Heart right ventricle (tissue), 16 donors: ENCODE data around the gene SRPRB. TPM values are rescaled to one million over a fixed set of nuclear protein-coding genes. Genes with fewer than 3 reads are reported as not detected.
A peak's percentile ranks its signal among the peaks of the same experiment; 100 is the strongest.

ENCODE experiments used
- ATAC-seq, 8 donors: fragments of 200-7000 bp; cut with Tn5 transposase; one replicate each; pipeline ENCODE4 v1.9.1; 2020; ENCODE audit warnings: mild to moderate bottlenecking in 8 of 8, moderate library complexity in 8 of 8, moderate number of reproducible peaks in 1 of 8
- DNase-seq, 2 donors: peaks; one replicate each; pipeline ENCODE4 v3.0.0-alpha.2; 2020
- H3K27ac ChIP-seq, 10 donors: fragments of 200-600 bp; sonication (generic) in 2 of 10; one replicate each; pipeline versions ENCODE4 v1.5.0 to v1.8.0; 2020 to 2022; ENCODE audit warnings: mild to moderate bottlenecking in 3 of 10
- H3K27me3 ChIP-seq, 7 donors: fragments of 200-600 bp; one replicate each; pipeline ENCODE4 v1.8.0; 2021 to 2022; ENCODE audit warnings: mild to moderate bottlenecking in 2 of 7
- H3K36me3 ChIP-seq, 9 donors: fragments of 200-600 bp; sonication (generic) in 1 of 9; one replicate each; pipeline versions ENCODE4 v1.5.0 to v1.8.0; 2020 to 2022; ENCODE audit warnings: mild to moderate bottlenecking in 2 of 9
- H3K4me1 ChIP-seq, 9 donors: fragments of 200-600 bp; sonication (generic) in 1 of 9; one replicate each; pipeline versions ENCODE4 v1.5.0 to v1.8.0; 2020 to 2022; ENCODE audit warnings: mild to moderate bottlenecking in 4 of 9
- H3K4me3 ChIP-seq, 10 donors: fragments of 200-600 bp; sonication (generic) in 2 of 10; one replicate each; pipeline versions ENCODE4 v1.5.0 to v1.8.0; 2020 to 2022; ENCODE audit warnings: mild to moderate bottlenecking in 7 of 10, moderate library complexity in 2 of 10
- H3K9me3 ChIP-seq, 11 donors: fragments of 200-600 bp in 10 of 11; sonication (generic) in 2 of 11; one replicate each; pipeline versions ENCODE4 v1.5.0 to v1.8.0; 2013 to 2022; ENCODE audit warnings: mild to moderate bottlenecking in 2 of 11, control low read depth in 1 of 11, moderate library complexity in 1 of 11
- CTCF ChIP-seq, 9 donors: fragments of 200-600 bp; sonication (generic) in 2 of 9; IDR thresholded peaks; one replicate each; pipeline versions ENCODE4 v1.5.0 to v1.8.0; 2021 to 2022; ENCODE audit warnings: antibody characterized with exemption in 9 of 9, mild to moderate bottlenecking in 5 of 9, moderate library complexity in 1 of 9
- WGBS, 2 donors: extraction: QIAGEN DNeasy Blood & Tissue Kit; methylation state at CpG; one replicate each; pipeline ENCODE4 v1.1.7; 2013; ENCODE audit warnings: inconsistent platforms in 1 of 2; 5-methylcytosine and 5-hydroxymethylcytosine counted together
- intact Hi-C, 10 donors: fragments of 100-400 bp; cut with DNase I; formaldehyde crosslinking; loops; one replicate each; pipeline versions ENCODE4 v1.11.1 to v1.14.2; 2022
- polyA plus RNA-seq, 2 donors: library from polyadenylated mRNA; stranded (reverse); fragments of 200-250 nt; gene quantifications; one replicate each; pipeline ENCODE4 v1.2.3, GENCODE V29; 2013
- total RNA-seq, 10 donors: library from RNA; stranded (reverse); fragmentation: NEBNext Ultra II Directional in 3 of 10; extraction: Animal tissue kit (Norgen Biotek cat#: 25700) in 3 of 10; gene quantifications; one replicate each; pipeline versions ENCODE4 v1.2.1 to v1.2.4, GENCODE V29; 2021 to 2023
- donor health status: Arrhythmogenic right ventricular cardiomyopathy.
- donor health status: ischemic (EF 13 %, LVEDD 7.1; RV severe dilation, severe dysfunction).
- donor health status: healthy with polysubstance abuse.
- donor health status: DM: no; HTN: yes; CAD: no.
- donor health status: DM: no; HTN: no; CAD: no.
- donor health status: ischemic (EF 25% LVEDD 6.9; RV normal size, moderate dysfunction).
- donor health status: ischemic (EF 25% LVEDD 5.7; RV mildly dilated, moderate dysfunction).
- donor health status: healthy.
- donor health status: DM: yes; HTN: yes; CAD: no.
- donor health status: Ischemic cardiomyopathy.
- donor health status: ischemic (EF 35%, LVEDD 5.7; RV mildly dilated, moderate dysfunction).
- donor health status: nonischemic (EF 11% LVEDD 7.7; RV severe dilation, severe dysfunction).
- donor health status: DM: yes; HTN: yes; CAD: no.
- donor health status: PGD.
- donor health status: ischemic (EF 29% LVEDD 5.4; RV normal size, mild dysfunction).
- donor health status: nonischemic (EF 23%, LVEDD 6.1; RV moderate dilation, normal function).

The SRPRB gene
- total and polyA plus RNA-seq, 12 donors, result 12.1 to 46.2 (median 27.0) TPM

DNA sequence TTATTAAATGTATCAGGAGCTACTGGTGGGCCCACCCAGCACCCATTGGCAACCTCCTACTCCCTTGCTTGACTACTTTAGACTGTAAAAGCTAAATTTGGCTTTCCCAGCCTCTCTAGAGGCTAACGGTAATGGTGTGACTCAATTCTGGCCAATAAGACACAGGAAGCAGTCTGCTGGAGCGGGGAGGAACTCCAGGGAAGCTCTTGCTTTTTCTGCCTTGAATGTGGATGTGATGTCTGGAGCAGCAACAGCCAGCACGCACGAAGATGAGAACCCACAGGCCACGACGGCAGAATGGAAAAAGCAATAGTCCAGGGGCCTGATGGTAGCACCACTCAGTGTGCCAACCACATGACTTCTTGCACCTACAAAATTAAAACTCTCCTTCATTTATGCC lies 50.2 kb downstream of the SRPRB start:
- DNase-seq (no peak), ATAC-seq (no peak)
- peaks cover 0 to 33% (median 24%) of the 10 kb centered on the region in 9 donors for H3K4me1 ChIP-seq
- no peaks in the 10 kb centered on the region for H3K9me3 ChIP-seq
- WGBS, 2 donors, result 84 to 85% methylated on average over 6 of the region's 6 CpGs
- TF ChIP-seq CTCF (IDR thresholded peaks at IDR 0.05), result no peak
- H3K27ac ChIP-seq, result no peak overlapping the region
- H3K4me3 ChIP-seq, result no peak overlapping the region
- intact Hi-C loops, result no loop called here
- no peaks in the 10 kb centered on the region for H3K36me3 ChIP-seq
- no peaks in the 10 kb centered on the region for H3K27me3 ChIP-seq

DNA sequence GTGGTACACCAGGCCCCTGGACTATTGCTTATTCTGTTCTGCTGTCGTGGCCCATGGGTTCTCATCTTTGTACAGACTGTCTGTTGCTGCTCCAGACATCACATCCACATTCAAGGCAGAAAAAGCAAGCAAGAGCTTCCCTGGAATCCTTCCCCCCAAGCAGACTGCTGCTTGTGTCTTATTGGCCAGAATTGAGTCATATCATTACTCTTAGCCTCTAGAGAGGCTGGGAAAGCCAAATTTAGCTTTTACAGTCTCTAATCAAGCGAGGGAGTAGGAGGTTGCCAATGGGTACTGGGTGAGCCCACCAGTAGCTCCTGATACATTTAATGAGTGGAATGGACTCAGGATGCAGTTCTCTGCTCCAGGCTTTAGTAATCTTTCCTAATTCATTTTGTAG lies 50.7 kb downstream of the SRPRB start:
- TF ChIP-seq CTCF (IDR thresholded peaks at IDR 0.05), result no peak
- Histone ChIP-seq H3K9me3 (no peaks in the 10 kb centered on the region), H3K27me3 (no peaks in the 10 kb centered on the region), H3K27ac (no peak overlapping the region), H3K4me3 (no peak overlapping the region), H3K4me1 (peaks cover 0 to 33% (median 24%) of the 10 kb centered on the region in 9 donors), H3K36me3 (no peaks in the 10 kb centered on the region)
- DNase-seq (no peak), ATAC-seq (no peak)
- intact Hi-C loops, result no loop called here
- WGBS, 2 donors, result 67 to 90% methylated on average over 2 of the region's 2 CpGs

DNA sequence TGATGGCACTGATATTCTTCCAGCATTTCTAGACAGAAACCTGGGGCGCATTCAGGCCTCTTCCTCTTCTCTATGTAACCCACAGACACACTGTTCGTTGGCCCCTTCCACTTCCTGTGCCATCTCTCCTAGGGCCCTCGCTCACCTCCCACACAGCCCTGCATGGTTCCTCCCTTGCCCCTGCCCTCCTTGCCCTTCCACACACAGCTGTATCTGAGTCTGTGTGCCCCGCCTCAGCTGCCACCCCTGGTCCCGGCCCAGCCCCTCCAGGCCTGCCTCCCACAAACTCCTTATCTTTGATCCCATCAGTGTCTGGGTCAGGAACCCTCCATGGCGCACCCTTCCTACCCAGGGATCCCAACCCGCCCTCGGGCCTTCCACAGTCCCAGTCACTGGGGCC lies 52.2 kb downstream of the SRPRB start:
- Histone ChIP-seq H3K4me1 (peaks cover 0 to 33% (median 24%) of the 10 kb centered on the region in 9 donors), H3K27ac (no peak overlapping the region), H3K9me3 (no peaks in the 10 kb centered on the region), H3K4me3 (no peak overlapping the region), H3K36me3 (no peaks in the 10 kb centered on the region), H3K27me3 (no peaks in the 10 kb centered on the region)
- intact Hi-C loops, result no loop called here
- WGBS, 2 donors, result 91 to 94% methylated on average over 8 of the region's 8 CpGs
- DNase-seq, result no peak
- no peak for ATAC-seq
- TF ChIP-seq CTCF (IDR thresholded peaks at IDR 0.05), result no peak

DNA sequence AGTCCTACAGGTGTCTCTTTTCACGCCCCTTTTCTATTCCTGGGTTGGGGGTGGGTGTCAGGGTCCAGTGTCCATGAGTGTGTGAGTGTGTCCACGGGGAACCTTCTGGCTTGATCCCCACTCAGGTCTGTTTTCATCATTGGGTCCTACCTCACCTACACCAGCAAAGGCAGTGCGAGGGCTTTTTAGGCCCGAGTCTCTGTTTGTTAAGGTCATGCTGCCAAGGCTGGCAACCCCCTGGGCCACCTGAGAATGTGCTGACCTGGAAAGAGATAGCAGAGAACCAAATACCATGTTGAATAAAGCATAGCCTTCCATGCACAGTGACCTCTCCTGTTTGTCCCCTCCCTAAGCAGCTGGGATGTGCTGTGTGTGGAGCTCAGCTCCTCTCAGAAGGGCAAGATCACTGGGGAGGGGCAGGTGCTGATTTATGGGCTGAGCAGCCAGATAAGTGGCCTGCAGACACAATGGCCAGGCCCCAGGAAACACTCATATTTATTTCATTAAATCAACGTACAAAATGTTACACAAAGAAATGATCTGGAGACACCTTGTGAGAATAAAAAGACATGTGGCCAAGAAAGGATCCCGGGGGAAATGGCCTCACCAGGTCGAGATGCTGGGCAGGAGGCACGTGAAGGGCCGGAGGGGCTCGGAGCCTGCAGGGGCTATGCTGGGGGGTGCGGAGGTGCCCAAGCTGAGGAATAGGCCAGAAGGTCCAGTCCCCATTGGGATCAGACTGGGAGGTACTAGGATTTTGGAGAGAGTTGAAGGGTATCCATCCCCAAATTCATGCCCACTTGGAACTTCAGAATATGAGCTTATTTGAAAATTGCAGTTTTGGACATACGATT lies 54.0 kb downstream of the SRPRB start:
- Histone ChIP-seq H3K4me3 (no peak overlapping the region), H3K27me3 (no peaks in the 10 kb centered on the region), H3K27ac (no peak overlapping the region), H3K4me1 (peaks cover 0 to 27% (median 11%) of the 10 kb centered on the region in 9 donors), H3K36me3 (no peaks in the 10 kb centered on the region), H3K9me3 (no peaks in the 10 kb centered on the region)
- intact Hi-C loops, result no loop called here
- DNase-seq, result no peak
- WGBS, 2 donors, result 82% methylated on average over 12 of the region's 12 CpGs
- ATAC-seq, result peak in 2 of 8 donors; percentile 26 to 38
- TF ChIP-seq CTCF (IDR thresholded peaks at IDR 0.05), result no peak
